SK-N-SH (cell line): ENCODE measurements around the gene GNG5.

Experiments
- CHD2 ChIP-seq: fragments of 150-350 bp; IDR thresholded peaks from 2 replicates; pipeline ENCODE4 v1.6.1; 2018; ENCODE audit warnings: low read length; ENCODE audit not compliant: partially characterized antibody
- ELF1 ChIP-seq: IDR thresholded peaks from 2 replicates; pipeline ENCODE4 v1.4.0; 2012
- GATA2 ChIP-seq: sonication (generic); formaldehyde crosslinking; IDR thresholded peaks from 2 replicates; pipeline ENCODE4 v1.5.0; 2020; ENCODE audit warnings: mild to moderate bottlenecking, missing genetic modification reagents
- NFIC ChIP-seq: IDR thresholded peaks from 2 replicates; pipeline ENCODE4 v1.4.0; 2012; ENCODE audit warnings: borderline replicate concordance
- POLR2AphosphoS5 ChIP-seq: IDR thresholded peaks from 2 replicates; pipeline ENCODE4 v1.6.1; 2012; ENCODE audit warnings: low read depth, low read length
- RFX5 ChIP-seq: IDR thresholded peaks from 2 replicates; pipeline ENCODE4 v1.6.1; 2012; ENCODE audit warnings: mild to moderate bottlenecking, improper control_type of control experiment, low read length
- TAF1 ChIP-seq: IDR thresholded peaks from 2 replicates; pipeline ENCODE4 v1.6.1; 2012; ENCODE audit warnings: low read depth, mild to moderate bottlenecking, low read length, moderate library complexity, borderline replicate concordance
- YY1 ChIP-seq: IDR thresholded peaks from 2 replicates; pipeline ENCODE4 v1.4.0; 2012; ENCODE audit warnings: low read depth, mild to moderate bottlenecking
- TF ChIP-seq, protein P1 (sequence below): fragments of 200-600 bp; sonication (generic); IDR thresholded peaks from 2 replicates; pipeline ENCODE4 v1.6.1; 2017; ENCODE audit warnings: antibody characterized with exemption, mild to moderate bottlenecking, moderate library complexity
- TF ChIP-seq, protein P2 (sequence below): fragments of 150-350 bp; IDR thresholded peaks from 2 replicates; pipeline ENCODE4 v1.6.1; 2016; ENCODE audit warnings: mild to moderate bottlenecking, low read depth, low read length
- TF ChIP-seq, protein P3 (sequence below): IDR thresholded peaks from 2 replicates; pipeline ENCODE4 v1.4.0; 2012; ENCODE audit warnings: low read depth
- TF ChIP-seq, protein P4 (sequence below): fragments of 150-350 bp; IDR thresholded peaks from 2 replicates; pipeline ENCODE4 v1.6.1; 2017; ENCODE audit warnings: antibody characterized with exemption, low read length, low read depth, borderline replicate concordance

DNA sequence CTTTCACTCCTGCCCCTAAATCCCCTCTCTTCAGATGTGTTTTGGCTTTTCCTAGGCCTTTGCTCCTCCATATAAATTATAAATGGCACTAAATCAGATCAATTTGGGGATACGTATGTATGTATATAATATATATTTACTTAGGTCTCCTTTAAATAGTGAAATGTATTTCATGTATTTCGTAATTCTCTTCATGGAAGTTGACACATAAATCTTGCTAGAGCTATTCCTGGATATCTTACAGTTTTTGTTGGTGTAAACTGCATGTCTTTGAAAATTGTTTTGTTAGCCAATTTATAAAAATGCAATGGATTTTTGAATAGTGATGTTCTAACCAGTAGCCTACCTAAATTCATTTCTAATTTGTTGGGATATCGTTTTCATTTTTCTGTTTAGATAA lies 18.3 kb downstream of the GNG5 start:
- TF ChIP-seq RFX5 (no peak), GATA2 (CRISPR knock-in tag) (no peak), NFIC (no peak), POLR2AphosphoS5 (no peak), TAF1 (no peak), YY1 (no peak), CHD2 (no peak), ELF1 (no peak)
- TF ChIP-seq, protein P1, sequence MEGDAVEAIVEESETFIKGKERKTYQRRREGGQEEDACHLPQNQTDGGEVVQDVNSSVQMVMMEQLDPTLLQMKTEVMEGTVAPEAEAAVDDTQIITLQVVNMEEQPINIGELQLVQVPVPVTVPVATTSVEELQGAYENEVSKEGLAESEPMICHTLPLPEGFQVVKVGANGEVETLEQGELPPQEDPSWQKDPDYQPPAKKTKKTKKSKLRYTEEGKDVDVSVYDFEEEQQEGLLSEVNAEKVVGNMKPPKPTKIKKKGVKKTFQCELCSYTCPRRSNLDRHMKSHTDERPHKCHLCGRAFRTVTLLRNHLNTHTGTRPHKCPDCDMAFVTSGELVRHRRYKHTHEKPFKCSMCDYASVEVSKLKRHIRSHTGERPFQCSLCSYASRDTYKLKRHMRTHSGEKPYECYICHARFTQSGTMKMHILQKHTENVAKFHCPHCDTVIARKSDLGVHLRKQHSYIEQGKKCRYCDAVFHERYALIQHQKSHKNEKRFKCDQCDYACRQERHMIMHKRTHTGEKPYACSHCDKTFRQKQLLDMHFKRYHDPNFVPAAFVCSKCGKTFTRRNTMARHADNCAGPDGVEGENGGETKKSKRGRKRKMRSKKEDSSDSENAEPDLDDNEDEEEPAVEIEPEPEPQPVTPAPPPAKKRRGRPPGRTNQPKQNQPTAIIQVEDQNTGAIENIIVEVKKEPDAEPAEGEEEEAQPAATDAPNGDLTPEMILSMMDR = no peak
- TF ChIP-seq, protein P2, sequence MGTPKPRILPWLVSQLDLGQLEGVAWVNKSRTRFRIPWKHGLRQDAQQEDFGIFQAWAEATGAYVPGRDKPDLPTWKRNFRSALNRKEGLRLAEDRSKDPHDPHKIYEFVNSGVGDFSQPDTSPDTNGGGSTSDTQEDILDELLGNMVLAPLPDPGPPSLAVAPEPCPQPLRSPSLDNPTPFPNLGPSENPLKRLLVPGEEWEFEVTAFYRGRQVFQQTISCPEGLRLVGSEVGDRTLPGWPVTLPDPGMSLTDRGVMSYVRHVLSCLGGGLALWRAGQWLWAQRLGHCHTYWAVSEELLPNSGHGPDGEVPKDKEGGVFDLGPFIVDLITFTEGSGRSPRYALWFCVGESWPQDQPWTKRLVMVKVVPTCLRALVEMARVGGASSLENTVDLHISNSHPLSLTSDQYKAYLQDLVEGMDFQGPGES = no peak
- TF ChIP-seq, protein P3, sequence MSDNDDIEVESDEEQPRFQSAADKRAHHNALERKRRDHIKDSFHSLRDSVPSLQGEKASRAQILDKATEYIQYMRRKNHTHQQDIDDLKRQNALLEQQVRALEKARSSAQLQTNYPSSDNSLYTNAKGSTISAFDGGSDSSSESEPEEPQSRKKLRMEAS = no peak
- TF ChIP-seq, protein P4, sequence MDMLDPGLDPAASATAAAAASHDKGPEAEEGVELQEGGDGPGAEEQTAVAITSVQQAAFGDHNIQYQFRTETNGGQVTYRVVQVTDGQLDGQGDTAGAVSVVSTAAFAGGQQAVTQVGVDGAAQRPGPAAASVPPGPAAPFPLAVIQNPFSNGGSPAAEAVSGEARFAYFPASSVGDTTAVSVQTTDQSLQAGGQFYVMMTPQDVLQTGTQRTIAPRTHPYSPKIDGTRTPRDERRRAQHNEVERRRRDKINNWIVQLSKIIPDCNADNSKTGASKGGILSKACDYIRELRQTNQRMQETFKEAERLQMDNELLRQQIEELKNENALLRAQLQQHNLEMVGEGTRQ = no peak
